HL-60 (cell line): ENCODE measurements around the gene SHLD2.
"Not testable (repeated sequence)": the region's sequence is repeated elsewhere in the genome, so short reads cannot be mapped to it uniquely, and the experiment has no call there.

Experiments used
- DNase-seq, 2 experiments: peaks; one replicate each; pipeline ENCODE4 v3.0.0-alpha.2; 2010 to 2020; ENCODE audit warnings: low read depth in 1 of 2, low spot score in 1 of 2
- H3K27ac ChIP-seq: fragments of 250-450 bp; sonication (Bioruptor Pico); replicated peaks from 2 replicates; pipeline ENCODE4 v1.5.1; 2020; ENCODE audit warnings: mild to moderate bottlenecking, moderate library complexity
- H3K27me3 ChIP-seq: fragments of 250-450 bp; sonication (Bioruptor Pico); 2 replicates; pipeline ENCODE4 v1.5.1; 2021; ENCODE audit warnings: mild to moderate bottlenecking, moderate library complexity; ENCODE audit not compliant: insufficient read depth, poor library complexity, severe bottlenecking
- H3K4me3 ChIP-seq: replicated peaks from 2 replicates; pipeline ENCODE4 v1.5.1; 2011; ENCODE audit warnings: mild to moderate bottlenecking, control low read depth, low read length; ENCODE audit not compliant: insufficient read depth

SHLD2 gene

GRCh38 chr10:87216120-87216519, 121.1 kb downstream of the SHLD2 start:
- H3K27ac ChIP-seq, H3K4me3 ChIP-seq, H3K27me3 ChIP-seq: not testable (repeated sequence)
- DNase-seq: peak in 1 of 2 experiments; percentile 21

DNA sequence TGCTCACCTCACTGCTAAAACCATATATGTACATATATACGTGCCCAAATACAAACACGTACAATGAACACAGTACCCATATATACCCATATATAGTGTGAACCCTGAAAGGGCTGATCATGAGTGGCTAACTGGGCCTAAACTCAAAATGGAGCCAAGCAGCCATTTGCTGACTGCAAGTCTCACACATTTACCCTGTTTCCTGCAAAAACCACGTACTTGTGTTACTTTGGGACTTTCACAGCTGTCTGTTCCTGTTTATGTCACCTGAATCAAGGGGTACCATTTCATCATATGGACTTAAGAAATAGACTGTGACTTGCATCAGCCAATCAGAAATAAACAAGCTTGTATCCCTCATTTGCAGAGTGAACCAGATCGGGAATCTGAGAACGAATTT, 124.4 kb downstream of the SHLD2 start:
- not testable (repeated sequence) for H3K27ac ChIP-seq, DNase-seq, H3K27me3 ChIP-seq, H3K4me3 ChIP-seq

- not testable (repeated sequence) for H3K27ac ChIP-seq, DNase-seq, H3K27me3 ChIP-seq, H3K4me3 ChIP-seq
Observed at GRCh38 chr10:87222789-87223188, 127.8 kb downstream of the SHLD2 start.

DNA sequence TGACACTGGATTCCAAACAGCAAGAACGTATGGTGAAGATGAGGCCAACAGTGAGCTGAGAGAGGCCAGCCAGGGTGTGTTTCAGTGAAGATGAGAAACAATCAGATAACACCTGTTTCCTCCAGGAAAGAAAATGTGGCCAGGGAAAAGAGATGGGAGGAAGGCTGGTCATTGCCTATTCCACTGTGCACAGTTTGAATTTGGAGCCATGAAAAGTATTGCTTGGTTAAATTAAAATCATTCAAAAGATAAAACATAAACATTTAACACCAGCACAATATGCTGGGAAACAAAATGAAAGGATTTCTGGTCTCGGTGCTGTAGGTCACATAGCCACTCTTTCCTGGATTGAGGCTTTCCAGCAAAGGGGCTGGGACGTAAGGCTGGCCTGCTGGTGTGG, 130.1 kb downstream of the SHLD2 start, which contains the start of gene NUTM2A:
NUTM2A (plus strand) TSS at position 301 of the 400 bp plus-strand sequence. CDS start 383 bp downstream, outside the sequence.
- H3K27ac ChIP-seq, H3K4me3 ChIP-seq, H3K27me3 ChIP-seq, DNase-seq: not testable (repeated sequence)

- not testable (repeated sequence) for H3K4me3 ChIP-seq, H3K27me3 ChIP-seq, H3K27ac ChIP-seq, DNase-seq
Observed at GRCh38 chr10:87228247-87228646, 133.2 kb downstream of the SHLD2 start.

- not testable (repeated sequence) for H3K27me3 ChIP-seq, H3K4me3 ChIP-seq, DNase-seq, H3K27ac ChIP-seq
Observed at GRCh38 chr10:87229211-87229610, 134.2 kb downstream of the SHLD2 start.

- not testable (repeated sequence) for H3K27ac ChIP-seq
Observed at GRCh38 chr10:87234854-87235253, 139.8 kb downstream of the SHLD2 start.

DNA sequence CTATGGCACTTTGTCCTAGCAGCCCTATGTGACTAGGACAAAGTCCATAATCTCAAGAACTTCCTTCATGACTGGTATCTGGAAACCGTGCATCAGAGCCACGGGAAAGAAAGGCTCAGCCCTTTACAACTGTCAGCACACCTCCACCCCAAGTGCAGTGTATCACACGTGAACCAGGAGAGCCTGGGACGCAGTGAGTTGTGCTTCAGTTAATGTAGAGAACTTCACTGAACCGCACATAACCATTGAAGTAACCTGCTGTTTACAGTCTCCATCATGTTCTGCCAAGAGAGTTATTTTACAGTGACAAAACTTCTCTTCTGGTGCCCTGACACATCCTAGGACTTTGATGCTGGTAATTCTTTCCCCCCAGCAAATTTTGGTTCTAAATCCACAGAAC, 142.2 kb downstream of the SHLD2 start:
- not testable (repeated sequence) for H3K4me3 ChIP-seq, H3K27me3 ChIP-seq, DNase-seq, H3K27ac ChIP-seq

More at GRCh38 chr10:87234854-87235253, 139.8 kb downstream of the SHLD2 start:
- H3K4me3 ChIP-seq, H3K27me3 ChIP-seq, DNase-seq: not testable (repeated sequence)

DNA sequence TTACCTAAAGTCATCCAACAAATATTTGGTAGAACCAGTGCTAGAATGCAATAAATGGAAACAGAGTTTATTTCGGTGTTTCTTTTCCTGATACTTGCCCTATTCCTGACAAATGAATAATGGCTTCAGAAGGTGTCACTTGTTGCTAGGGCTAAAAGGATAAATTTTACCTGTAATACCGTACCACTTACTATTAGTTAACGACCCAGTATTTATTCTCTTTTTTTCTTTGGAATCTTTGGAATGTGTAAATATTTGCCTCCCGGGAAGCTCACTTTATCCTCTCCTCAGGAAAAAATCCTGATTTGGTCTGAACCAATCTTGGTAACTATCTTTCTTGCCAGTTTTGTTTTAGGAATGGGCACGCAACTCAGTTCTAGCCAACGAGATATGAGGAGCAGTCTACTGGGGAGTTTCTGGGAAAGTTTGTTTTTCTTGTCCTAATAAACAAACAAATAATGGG, 144.4 kb downstream of the SHLD2 start:
- DNase-seq, H3K27ac ChIP-seq, H3K27me3 ChIP-seq, H3K4me3 ChIP-seq: not testable (repeated sequence)
